ENCODE results near the gene NCOR2. TPM values are rescaled to one million over a fixed set of nuclear protein-coding genes. Genes with fewer than 3 reads are reported as not detected.

Gene NCOR2
- total and polyA plus RNA-seq, 2 donors (not counting 3 experiments of a cell fraction or from before 2014, with no cell fraction given) = 26.5 to 241 TPM

DNA sequence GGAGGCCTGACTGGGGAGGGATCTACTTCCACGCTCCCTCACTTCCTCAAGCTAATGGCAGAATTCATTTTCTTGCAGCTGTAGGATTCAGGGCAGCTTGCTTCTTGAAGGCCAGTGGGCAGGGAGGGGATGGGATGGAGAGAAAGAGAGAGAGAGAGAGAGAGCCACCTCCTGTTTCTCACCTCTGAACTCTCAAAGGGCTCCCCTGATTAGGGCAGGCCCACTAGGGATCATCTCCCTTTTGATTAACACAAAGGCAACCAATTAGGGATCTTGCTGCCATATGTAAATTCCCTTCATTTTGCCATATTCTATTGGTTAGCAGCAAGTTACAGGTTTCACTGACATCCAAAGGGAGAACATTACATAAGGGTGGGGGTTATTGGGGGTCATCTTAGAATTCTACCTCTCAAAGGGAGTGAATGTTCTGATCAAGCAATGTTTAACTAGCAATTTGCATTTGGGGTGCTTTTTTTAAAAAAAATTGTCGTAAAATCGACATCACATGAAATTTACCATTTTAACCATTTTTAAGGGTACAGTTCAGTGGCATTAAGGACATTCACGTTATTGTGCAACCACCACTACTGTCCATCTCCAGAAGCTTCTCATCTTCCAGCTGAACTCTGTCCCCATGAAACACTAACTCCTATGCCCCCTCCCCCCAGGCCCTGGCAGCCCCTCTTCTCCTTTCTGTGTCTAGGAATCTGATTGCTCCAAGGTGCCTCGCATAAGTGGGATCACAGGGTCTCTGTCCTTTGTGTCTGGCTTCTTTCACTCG, 47.3 kb upstream of the NCOR2 start:
- H2AFZ ChIP-seq (ENCODE audit: low read depth, low read length) = no peak overlapping the region
- H3K9ac ChIP-seq (replicated peaks; ENCODE audit: extremely low read depth, insufficient read depth, low read length) = no peak overlapping the region
- no peaks in the 10 kb centered on the region for H3K9me1 ChIP-seq (replicated peaks; ENCODE audit: control insufficient read depth, extremely low read depth, insufficient read depth, low read length)
- H3K79me2 ChIP-seq (ENCODE audit: control insufficient read depth, insufficient read depth, low read length) = no peaks in the 10 kb centered on the region
- intact Hi-C loops (cut with micrococcal nuclease) = no loop called here
- H3K4me2 ChIP-seq (ENCODE audit: insufficient read depth, low read length) = no peak overlapping the region
- no peak for FAIRE-seq
- no peak overlapping the region for H3K4me3 ChIP-seq (replicated peaks in 1 of 3; ENCODE audit: insufficient read depth in 1 of 3, low read depth in 1 of 3, low read length in 3 of 3)
- no peaks in the 10 kb centered on the region for H4K20me1 ChIP-seq (replicated peaks; ENCODE audit: control insufficient read depth, extremely low read depth, insufficient read depth, low read length)
- BruUV-seq (replicated peaks) = no TSS peak
- no peaks in the 10 kb centered on the region for H3K27me3 ChIP-seq (ENCODE audit: control insufficient read depth in 2 of 2, insufficient read depth in 2 of 2, low read length in 2 of 2)
- no peak for DNase-seq (ENCODE audit: low read depth, low spot score)
- H3K36me3 ChIP-seq (ENCODE audit: control insufficient read depth in 2 of 2, extremely low read depth in 1 of 2, insufficient read depth in 2 of 2, low read length in 2 of 2) = no peaks in the 10 kb centered on the region
- ChIA-PET POLR2A (no interaction called here), CTCF (interaction anchor here (0.5 to 1.2 kb wide), 2 partner anchors 23 to 276 kb away, joined by 3 to 5 read pairs; no protein-coding TSS in a partner anchor)
- dilution Hi-C loops (cut with MboI; ENCODE audit: extremely low pct_ligation_motif_present, low sequenced_read_pairs) = no loop called here
- H3K27ac ChIP-seq (ENCODE audit: insufficient read depth, low read depth, low read length) = no peak overlapping the region
- TF ChIP-seq POLR2AphosphoS5 (IDR thresholded peaks at IDR 0.05; ENCODE audit: insufficient read depth, low read depth, low read length) = no peak
- TF ChIP-seq EZH2 (IDR thresholded peaks at IDR 0.05; ENCODE audit: borderline replicate concordance, low read depth, low read length, severe bottlenecking) = no peak
- no peak for TF ChIP-seq JUN (IDR thresholded peaks at IDR 0.05; ENCODE audit: borderline replicate concordance, insufficient read depth, insufficient read length, low read depth)
- TF ChIP-seq POLR2A (IDR thresholded peaks at IDR 0.05; ENCODE audit: low read depth, low read length) = no peak
- TF ChIP-seq, protein P1, sequence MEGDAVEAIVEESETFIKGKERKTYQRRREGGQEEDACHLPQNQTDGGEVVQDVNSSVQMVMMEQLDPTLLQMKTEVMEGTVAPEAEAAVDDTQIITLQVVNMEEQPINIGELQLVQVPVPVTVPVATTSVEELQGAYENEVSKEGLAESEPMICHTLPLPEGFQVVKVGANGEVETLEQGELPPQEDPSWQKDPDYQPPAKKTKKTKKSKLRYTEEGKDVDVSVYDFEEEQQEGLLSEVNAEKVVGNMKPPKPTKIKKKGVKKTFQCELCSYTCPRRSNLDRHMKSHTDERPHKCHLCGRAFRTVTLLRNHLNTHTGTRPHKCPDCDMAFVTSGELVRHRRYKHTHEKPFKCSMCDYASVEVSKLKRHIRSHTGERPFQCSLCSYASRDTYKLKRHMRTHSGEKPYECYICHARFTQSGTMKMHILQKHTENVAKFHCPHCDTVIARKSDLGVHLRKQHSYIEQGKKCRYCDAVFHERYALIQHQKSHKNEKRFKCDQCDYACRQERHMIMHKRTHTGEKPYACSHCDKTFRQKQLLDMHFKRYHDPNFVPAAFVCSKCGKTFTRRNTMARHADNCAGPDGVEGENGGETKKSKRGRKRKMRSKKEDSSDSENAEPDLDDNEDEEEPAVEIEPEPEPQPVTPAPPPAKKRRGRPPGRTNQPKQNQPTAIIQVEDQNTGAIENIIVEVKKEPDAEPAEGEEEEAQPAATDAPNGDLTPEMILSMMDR (IDR thresholded peaks at IDR 0.05; ENCODE audit: extremely low read depth in 1 of 2, insufficient read depth in 1 of 2, low read depth in 1 of 2, low read length in 2 of 2) = no peak
- peaks cover 4% of the 10 kb centered on the region for H3K4me1 ChIP-seq (ENCODE audit: control insufficient read depth, extremely low read depth, insufficient read depth, low read length)
- H3K9me3 ChIP-seq (replicated peaks; ENCODE audit: control insufficient read depth, insufficient read depth, low read length) = no peaks in the 10 kb centered on the region
